HepG2 (cell line): ENCODE measurements around the gene SYCE3. TPM values are rescaled to one million over a fixed set of nuclear protein-coding genes. Genes with fewer than 3 reads are reported as not detected.
A peak's percentile ranks its signal among the peaks of the same experiment; 100 is the strongest.

Source experiments
- ATAC-seq: fragments of 200-7000 bp; cut with Tn5 transposase; 3 replicates; pipeline ENCODE4 v1.9.1; 2020; ENCODE audit warnings: mild to moderate bottlenecking, moderate library complexity
- BruUV-seq: library from RNA; stranded (reverse); fragments of 400-500 nt; replicated peaks from 2 replicates; lab custom pipeline; 2021; lab: Mats Ljungman, UMichigan
- CTCF ChIA-PET: fragments of 300-600 bp; formaldehyde crosslinking; extraction: SDS; loops from one replicate; lab custom pipeline; 2021; ENCODE audit warnings: low total read pairs, inconsistent platforms, low intra/inter-chr PET ratio; lab: Yijun Ruan, JAX
- POLR2A ChIA-PET: fragments of 350-600 bp; sonication (Branson Sonifier 250); formaldehyde crosslinking; loops from one replicate; lab custom pipeline; 2020; ENCODE audit warnings: antibody characterized with exemption, inconsistent platforms; lab: Yijun Ruan, JAX
- DNase-seq: peaks from one replicate; pipeline ENCODE4 v3.0.0-alpha.2; 2015; ENCODE audit warnings: low spot score
- FAIRE-seq: peaks from 3 replicates; lab custom pipeline; 2011; peaks lifted over from hg19 to GRCh38; lab: Jason Lieb, UNC
- H2AFZ ChIP-seq: one replicate; pipeline ENCODE4 v1.6.1; 2011; ENCODE audit warnings: low read length, inconsistent platforms
- H3K27ac ChIP-seq: fragments of 300-600 bp; 3 replicates; pipeline ENCODE4 v1.8.0; 2011; ENCODE audit warnings: mixed run types, mild to moderate bottlenecking, mixed read lengths, low read length, inconsistent platforms; ENCODE audit not compliant: insufficient read depth; ENCODE audit errors: extremely low read length
- H3K27me3 ChIP-seq, 2 experiments: fragments of 200-600 bp in 1 of 2; 2 replicates in 1 of 2; 3 replicates in 1 of 2; pipeline versions ENCODE4 v1.6.0 to v1.8.0; 2011; ENCODE audit warnings: low read length in 2 of 2, mild to moderate bottlenecking in 2 of 2, moderate library complexity in 2 of 2, inconsistent platforms in 1 of 2; ENCODE audit not compliant: insufficient read depth in 2 of 2, control insufficient read depth in 1 of 2
- H3K36me3 ChIP-seq, 2 experiments: fragments of 200-600 bp in 1 of 2; replicated peaks in 1 of 2; 2 replicates in 1 of 2; 3 replicates in 1 of 2; pipeline versions ENCODE4 v1.5.1 to v1.8.0; 2011; ENCODE audit warnings: low read length in 2 of 2, inconsistent platforms in 1 of 2; ENCODE audit not compliant: insufficient read depth in 2 of 2, control insufficient read depth in 1 of 2
- H3K4me1 ChIP-seq: 2 replicates; pipeline ENCODE4 v1.5.1; 2012; ENCODE audit warnings: low read length, inconsistent platforms; ENCODE audit not compliant: insufficient read depth
- H3K4me2 ChIP-seq: 2 replicates; pipeline ENCODE4 v1.6.0; 2011; ENCODE audit warnings: low read depth, low read length, inconsistent platforms
- H3K4me3 ChIP-seq, 3 experiments: fragments of 200-600 bp in 1 of 3; sonication (generic), shearing (Covaris generic) in 1 of 3; replicated peaks in 1 of 3; 2 replicates each; pipeline ENCODE4 v1.5.1; 2011 to 2016; ENCODE audit warnings: low read length in 3 of 3, inconsistent platforms in 2 of 3, low read depth in 2 of 3, mild to moderate bottlenecking in 2 of 3, control low read depth in 1 of 3, mixed read lengths in 1 of 3; ENCODE audit not compliant: insufficient read depth in 1 of 3
- H3K79me2 ChIP-seq: one replicate; pipeline ENCODE4 v1.6.1; 2011; ENCODE audit warnings: low read length, inconsistent platforms; ENCODE audit not compliant: insufficient read depth
- H3K9ac ChIP-seq: 2 replicates; pipeline ENCODE4 v1.6.0; 2011; ENCODE audit warnings: mild to moderate bottlenecking, low read depth, low read length, inconsistent platforms; ENCODE audit not compliant: insufficient read depth
- H3K9me3 ChIP-seq: 2 replicates; pipeline ENCODE4 v1.5.1; 2012; ENCODE audit warnings: mild to moderate bottlenecking, low read length
- H4K20me1 ChIP-seq: 2 replicates; pipeline ENCODE4 v1.6.0; 2011; ENCODE audit warnings: inconsistent platforms, mild to moderate bottlenecking, low read length, moderate library complexity; ENCODE audit not compliant: insufficient read depth
- ATF2 ChIP-seq: sonication (generic); formaldehyde crosslinking; IDR thresholded peaks from 2 replicates; pipeline ENCODE4 v1.4.0; 2020; ENCODE audit warnings: missing genetic modification reagents
- BRF2 ChIP-seq: sonication (generic); formaldehyde crosslinking; IDR thresholded peaks from 2 replicates; pipeline ENCODE4 v1.8.1; 2022; ENCODE audit warnings: mild to moderate bottlenecking, missing genetic modification reagents
- HMGXB4 ChIP-seq, 2 experiments: sonication (generic) in 1 of 2; formaldehyde crosslinking in 1 of 2; IDR thresholded peaks; 2 replicates each; pipeline versions ENCODE4 v1.4.0 to v1.6.1; 2018 to 2020; ENCODE audit warnings: missing genetic modification reagents in 2 of 2, borderline replicate concordance in 1 of 2, low read depth in 1 of 2, mild to moderate bottlenecking in 1 of 2, missing biosample characterization in 1 of 2
- PHF21A ChIP-seq: sonication (generic); formaldehyde crosslinking; IDR thresholded peaks from 2 replicates; pipeline ENCODE4 v1.5.0; 2020; ENCODE audit warnings: mild to moderate bottlenecking, missing genetic modification reagents
- RFXAP ChIP-seq: sonication (generic); formaldehyde crosslinking; IDR thresholded peaks from 2 replicates; pipeline ENCODE4 v1.4.0; 2020; ENCODE audit warnings: missing genetic modification reagents, borderline replicate concordance
- SSRP1 ChIP-seq: IDR thresholded peaks from 2 replicates; pipeline ENCODE4 v1.6.1; 2016; ENCODE audit warnings: control low read depth
- ZFP1 ChIP-seq: IDR thresholded peaks from 2 replicates; pipeline ENCODE4 v1.6.1; 2016
- ZNF335 ChIP-seq: sonication (generic); formaldehyde crosslinking; IDR thresholded peaks from 2 replicates; pipeline ENCODE4 v1.4.0; 2020; ENCODE audit warnings: missing genetic modification reagents
- ZNF607 ChIP-seq: sonication (generic); formaldehyde crosslinking; IDR thresholded peaks from 2 replicates; pipeline ENCODE4 v1.5.1; 2020; ENCODE audit warnings: missing genetic modification reagents, mild to moderate bottlenecking, borderline replicate concordance
- ZNF816 ChIP-seq: sonication (generic); formaldehyde crosslinking; IDR thresholded peaks from 2 replicates; pipeline ENCODE4 v1.8.0; 2022; ENCODE audit warnings: missing genetic modification reagents, mild to moderate bottlenecking, borderline replicate concordance
- ZSCAN12 ChIP-seq: sonication (generic); formaldehyde crosslinking; IDR thresholded peaks from 2 replicates; pipeline ENCODE4 v1.9.0; 2021; ENCODE audit warnings: mild to moderate bottlenecking, missing genetic modification reagents
- WGBS: methylation state at CpG from one replicate; pipeline ENCODE4 v1.1.6; 2017; ENCODE audit warnings: low lambda C conversion rate; 5-methylcytosine and 5-hydroxymethylcytosine counted together
- in situ Hi-C: cut with HindIII; loops from 2 replicates; pipeline ENCODE4 v1.10.0; 2017; ENCODE audit warnings: low pct_unique_long_range_greater_than_20kb; ENCODE audit not compliant: extremely low pct_ligation_motif_present
- intact Hi-C: fragments of 100-400 bp; cut with micrococcal nuclease; formaldehyde crosslinking; loops from one replicate; pipeline ENCODE4 v1.10.0; 2022; ENCODE audit not compliant: unreplicated experiment
- polyA plus RNA-seq, 8 experiments: library from polyadenylated mRNA; depleted of rRNA in 3 of 8; stranded (reverse) in 7 of 8; unstranded in 1 of 8; fragments of >200 nt; fragmentation: Illumina TruSeq in 4 of 8; extraction: Trizol in 4 of 8; gene quantifications; 2 replicates each; pipeline versions ENCODE4 v1.2.1 to v1.2.3, GENCODE V29; 2011 to 2016; ENCODE audit warnings: low read depth in 4 of 8, missing spikeins in 1 of 8, mixed read lengths in 1 of 8; ENCODE audit not compliant: insufficient read depth in 1 of 8
- total RNA-seq, 5 experiments: library from RNA; depleted of rRNA; stranded (reverse); fragments of >200 nt; fragmentation: Illumina TruSeq; extraction: Trizol; gene quantifications; 2 replicates each; pipeline ENCODE4 v1.2.3, GENCODE V29; 2016; ENCODE audit warnings: low read depth in 1 of 5
- TF ChIP-seq, protein P1 (sequence below): sonication (generic); formaldehyde crosslinking; IDR thresholded peaks from 2 replicates; pipeline ENCODE4 v1.4.0; 2020; ENCODE audit warnings: missing genetic modification reagents
- TF ChIP-seq, protein P2 (sequence below): sonication (generic); formaldehyde crosslinking; IDR thresholded peaks from 2 replicates; pipeline ENCODE4 v1.9.0; 2022; ENCODE audit warnings: missing genetic modification reagents, mild to moderate bottlenecking, borderline replicate concordance

The SYCE3 gene
- total and polyA plus RNA-seq, 2 of the 13 experiments (the other 11 are each of a cell fraction or from before 2014, with no cell fraction given), result not detected

DNA sequence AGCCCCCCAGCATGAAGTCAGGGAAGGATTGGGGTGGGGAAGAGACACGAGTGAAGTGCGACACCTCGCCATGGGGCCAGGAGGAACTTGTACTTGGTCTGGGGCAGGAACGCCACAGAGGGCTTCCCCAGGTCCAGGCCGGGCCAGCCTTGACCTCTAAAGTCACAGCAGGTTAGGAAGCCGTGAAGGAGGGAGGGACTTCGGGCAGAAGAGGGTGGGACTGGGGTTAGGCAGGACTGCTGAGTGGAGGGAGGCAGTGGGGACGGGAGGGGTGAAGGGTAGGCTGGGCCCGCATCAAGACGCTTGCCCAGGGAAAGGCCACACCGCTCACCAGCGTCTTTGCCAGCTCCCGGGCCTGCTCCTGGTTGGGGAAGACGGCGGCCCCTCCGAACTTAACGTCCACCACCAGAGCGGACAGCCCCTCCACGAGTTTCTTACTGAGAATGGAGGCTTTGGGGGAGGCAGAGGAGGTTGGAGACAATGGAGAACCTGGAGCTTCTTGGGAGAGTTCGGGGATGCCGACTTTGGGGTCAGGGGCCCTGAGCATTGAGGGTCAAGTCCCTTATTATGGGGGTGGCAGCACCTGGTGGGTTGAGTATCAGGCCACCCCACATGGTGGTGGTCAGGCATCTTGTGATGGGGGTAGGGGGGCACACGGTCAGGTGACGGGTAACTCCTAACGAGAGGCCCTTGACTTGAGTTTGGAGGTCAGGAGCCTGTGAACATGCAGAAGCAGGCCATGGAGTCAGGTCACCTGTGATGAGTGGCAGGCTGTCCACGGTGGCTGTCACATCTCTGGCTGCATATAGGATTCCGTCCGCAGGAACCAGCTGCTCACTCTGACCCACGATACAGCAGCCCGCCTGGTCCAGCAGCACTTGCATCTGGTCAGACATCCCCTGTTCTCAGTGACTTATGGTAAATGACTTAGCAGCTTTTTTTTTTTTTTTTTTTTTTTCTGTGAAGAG is 35.6 kb downstream of the SYCE3 start:
- H4K20me1 ChIP-seq, result peaks cover 19% of the 10 kb centered on the region
- peak overlapping the region; percentile 100 for H3K4me2 ChIP-seq
- BruUV-seq, result TSS peak; percentile 34
- peaks cover 3 to 16% of the 10 kb centered on the region in 2 experiments; a peak in 4 of 5 replicates for H3K36me3 ChIP-seq
- WGBS, result 16% methylated on average over 20 of the region's 29 CpGs
- DNase-seq (peak; percentile 70), FAIRE-seq (peak; percentile 72), ATAC-seq (peak; percentile 29)
- in situ Hi-C loops, result no loop called here
- no peak overlapping the region for H2AFZ ChIP-seq
- H3K4me3 ChIP-seq, result peak overlapping the region; percentile 70 to 84 (median 83)
- no peaks in the 10 kb centered on the region for H3K9me3 ChIP-seq
- POLR2A ChIA-PET, result interaction anchor here (0.6 to 4.2 kb wide), 8 partner anchors 19 to 276 kb away, joined by 3 to 97 read pairs (median 3); partner anchors contain the start of genes ARSA, HDAC10, LMF2 and NCAPH2
- CTCF ChIA-PET, result no interaction called here
- H3K4me1 ChIP-seq, result peaks cover 61% of the 10 kb centered on the region
- peaks cover 20% of the 10 kb centered on the region for H3K79me2 ChIP-seq
- peak overlapping the region; percentile 94 for H3K27ac ChIP-seq
- intact Hi-C loops, result loop anchor here (5.0 kb wide), 1 partner anchor 35 kb away; the partner anchor contains the start of gene SYCE3
- peak overlapping the region; percentile 91 for H3K9ac ChIP-seq
- no peaks in the 10 kb centered on the region for H3K27me3 ChIP-seq
- TF ChIP-seq ZSCAN12 (no peak), PHF21A (0 out of 2 replicates have a peak, but pooled peaks have one; percentile 28), ATF2 (CRISPR knock-in tag) (peak; percentile 52; the same call in 1 of the 2 replicates), SSRP1 (CRISPR knock-in tag) (peak; percentile 35; the same call in 1 of the 2 replicates), ZNF607 (CRISPR knock-in tag) (0 out of 2 replicates have a peak, but pooled peaks have one; percentile 1), HMGXB4 (CRISPR knock-in tag; IDR thresholded peaks at IDR 0.05; ENCODE audit: borderline replicate concordance in 1 of 2, low read depth in 1 of 2) (peak in 1 of 2 experiments; percentile 10; a peak in 2 of 4 replicates), BRF2 (0 out of 2 replicates have a peak, but pooled peaks have one; percentile 61), ZFP1 (CRISPR knock-in tag) (no peak), RFXAP (CRISPR knock-in tag) (no peak), ZNF816 (CRISPR knock-in tag) (no peak), ZNF335 (CRISPR knock-in tag) (no peak)
- TF ChIP-seq, protein P1, sequence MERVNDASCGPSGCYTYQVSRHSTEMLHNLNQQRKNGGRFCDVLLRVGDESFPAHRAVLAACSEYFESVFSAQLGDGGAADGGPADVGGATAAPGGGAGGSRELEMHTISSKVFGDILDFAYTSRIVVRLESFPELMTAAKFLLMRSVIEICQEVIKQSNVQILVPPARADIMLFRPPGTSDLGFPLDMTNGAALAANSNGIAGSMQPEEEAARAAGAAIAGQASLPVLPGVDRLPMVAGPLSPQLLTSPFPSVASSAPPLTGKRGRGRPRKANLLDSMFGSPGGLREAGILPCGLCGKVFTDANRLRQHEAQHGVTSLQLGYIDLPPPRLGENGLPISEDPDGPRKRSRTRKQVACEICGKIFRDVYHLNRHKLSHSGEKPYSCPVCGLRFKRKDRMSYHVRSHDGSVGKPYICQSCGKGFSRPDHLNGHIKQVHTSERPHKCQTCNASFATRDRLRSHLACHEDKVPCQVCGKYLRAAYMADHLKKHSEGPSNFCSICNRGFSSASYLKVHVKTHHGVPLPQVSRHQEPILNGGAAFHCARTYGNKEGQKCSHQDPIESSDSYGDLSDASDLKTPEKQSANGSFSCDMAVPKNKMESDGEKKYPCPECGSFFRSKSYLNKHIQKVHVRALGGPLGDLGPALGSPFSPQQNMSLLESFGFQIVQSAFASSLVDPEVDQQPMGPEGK (CRISPR knock-in tag), result peak; percentile 29; the same call in 1 of the 2 replicates
- TF ChIP-seq, protein P2, sequence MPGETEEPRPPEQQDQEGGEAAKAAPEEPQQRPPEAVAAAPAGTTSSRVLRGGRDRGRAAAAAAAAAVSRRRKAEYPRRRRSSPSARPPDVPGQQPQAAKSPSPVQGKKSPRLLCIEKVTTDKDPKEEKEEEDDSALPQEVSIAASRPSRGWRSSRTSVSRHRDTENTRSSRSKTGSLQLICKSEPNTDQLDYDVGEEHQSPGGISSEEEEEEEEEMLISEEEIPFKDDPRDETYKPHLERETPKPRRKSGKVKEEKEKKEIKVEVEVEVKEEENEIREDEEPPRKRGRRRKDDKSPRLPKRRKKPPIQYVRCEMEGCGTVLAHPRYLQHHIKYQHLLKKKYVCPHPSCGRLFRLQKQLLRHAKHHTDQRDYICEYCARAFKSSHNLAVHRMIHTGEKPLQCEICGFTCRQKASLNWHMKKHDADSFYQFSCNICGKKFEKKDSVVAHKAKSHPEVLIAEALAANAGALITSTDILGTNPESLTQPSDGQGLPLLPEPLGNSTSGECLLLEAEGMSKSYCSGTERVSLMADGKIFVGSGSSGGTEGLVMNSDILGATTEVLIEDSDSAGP (CRISPR knock-in tag), result no peak; the same call in 1 of the 2 replicates
